SU-DHL-6 (cell line): ENCODE data around the gene ELMO3.

Experiments used
- CTCF ChIP-seq: fragments of 200-600 bp; sonication (generic); IDR thresholded peaks from one replicate; pipeline ENCODE4 v1.5.1; 2017; ENCODE audit warnings: antibody characterized with exemption, mild to moderate bottlenecking, low read length, moderate library complexity; ENCODE audit not compliant: insufficient read depth, poor library complexity, severe bottlenecking
- EZH2phosphoT487 ChIP-seq: fragments of 200-600 bp; sonication (generic), shearing (Covaris generic); conservative IDR thresholded peaks from 2 replicates; pipeline ENCODE4 v1.6.1; 2018; ENCODE audit warnings: mild to moderate bottlenecking, antibody characterized with exemption, low read length, moderate library complexity, mixed read lengths

GRCh38 chr16:67245674-67246080, 46.7 kb downstream of the ELMO3 start:
- no peak for TF ChIP-seq CTCF
- no peak for TF ChIP-seq EZH2phosphoT487
